ENCODE data around the gene SRGAP1.
"Not testable (repeated sequence)": the region's sequence is repeated elsewhere in the genome, so short reads cannot be mapped to it uniquely, and the experiment has no call there.

Gene SRGAP1

GRCh38 chr12:64116969-64117368 is 272.5 kb downstream of the SRGAP1 start:
- no peaks in the 10 kb centered on the region for H3K4me1 ChIP-seq (ENCODE audit: low read length)
- no peaks in the 10 kb centered on the region for H3K9me2 ChIP-seq (replicated peaks; ENCODE audit: insufficient read depth, low read length)
- DNase-seq: no peak
- no peaks in the 10 kb centered on the region for H3K27me3 ChIP-seq (replicated peaks; ENCODE audit: insufficient read depth, low read length)
- no peaks in the 10 kb centered on the region for H3F3A ChIP-seq (ENCODE audit: insufficient read depth, low read length)
- no peaks in the 10 kb centered on the region for H4K20me1 ChIP-seq (ENCODE audit: insufficient read depth, low read length)
- H2AFZ ChIP-seq (ENCODE audit: low read length): no peak overlapping the region
- no peaks in the 10 kb centered on the region for H3K79me2 ChIP-seq (ENCODE audit: low read length)
- no peaks in the 10 kb centered on the region for H3K36me3 ChIP-seq (replicated peaks; ENCODE audit: insufficient read depth, low read length)
- no peak overlapping the region for H3K4me2 ChIP-seq (ENCODE audit: low read depth, low read length)
- H3K9ac ChIP-seq (ENCODE audit: low read length): no peak overlapping the region
- H3K9me3 ChIP-seq (replicated peaks; ENCODE audit: insufficient read depth, low read length): no peaks in the 10 kb centered on the region
- H3K4me3 ChIP-seq (ENCODE audit: low read length): no peak overlapping the region
- H3K27ac ChIP-seq (ENCODE audit: low read length): no peak overlapping the region
- TF ChIP-seq EZH2 (optimal IDR thresholded peaks at IDR 0.05; ENCODE audit: low read depth, low read length): no peak
- TF ChIP-seq CTCF (IDR thresholded peaks at IDR 0.05; ENCODE audit: low read length): no peak
- TF ChIP-seq EZH2phosphoT487 (IDR thresholded peaks at IDR 0.05; ENCODE audit: low read length): no peak

- no peak for DNase-seq
- H3K4me3 ChIP-seq (ENCODE audit: low read length): no peak overlapping the region
- H3K79me2 ChIP-seq (ENCODE audit: low read length): no peaks in the 10 kb centered on the region
- H3K4me2 ChIP-seq (ENCODE audit: low read depth, low read length): no peak overlapping the region
- TF ChIP-seq EZH2phosphoT487 (IDR thresholded peaks at IDR 0.05; ENCODE audit: low read length): no peak
- TF ChIP-seq CTCF (IDR thresholded peaks at IDR 0.05; ENCODE audit: low read length): no peak
- TF ChIP-seq EZH2 (optimal IDR thresholded peaks at IDR 0.05; ENCODE audit: low read depth, low read length): no peak
- H2AFZ ChIP-seq (ENCODE audit: low read length): no peak overlapping the region
- no peak overlapping the region for H3K9ac ChIP-seq (ENCODE audit: low read length)
- H3K27ac ChIP-seq (ENCODE audit: low read length): no peak overlapping the region
- H3F3A ChIP-seq (ENCODE audit: insufficient read depth, low read length): no peaks in the 10 kb centered on the region
- H3K4me1 ChIP-seq (ENCODE audit: low read length): no peaks in the 10 kb centered on the region
- H3K9me2 ChIP-seq (replicated peaks; ENCODE audit: insufficient read depth, low read length): no peaks in the 10 kb centered on the region
- no peaks in the 10 kb centered on the region for H4K20me1 ChIP-seq (ENCODE audit: insufficient read depth, low read length)
- H3K27me3 ChIP-seq (replicated peaks; ENCODE audit: insufficient read depth, low read length): no peaks in the 10 kb centered on the region
- no peaks in the 10 kb centered on the region for H3K36me3 ChIP-seq (replicated peaks; ENCODE audit: insufficient read depth, low read length)
- no peaks in the 10 kb centered on the region for H3K9me3 ChIP-seq (replicated peaks; ENCODE audit: insufficient read depth, low read length)
These were observed 276.1 kb downstream of the SRGAP1 start for GRCh38 chr12:64120568-64120967.

GRCh38 chr12:64121086-64121485 is 276.6 kb downstream of the SRGAP1 start:
- H4K20me1 ChIP-seq (ENCODE audit: insufficient read depth, low read length); DNase-seq; H3K4me3 ChIP-seq (ENCODE audit: low read length); H3K79me2 ChIP-seq (ENCODE audit: low read length); H2AFZ ChIP-seq (ENCODE audit: low read length); H3K9me3 ChIP-seq (replicated peaks; ENCODE audit: insufficient read depth, low read length); H3K27ac ChIP-seq (ENCODE audit: low read length); H3F3A ChIP-seq (ENCODE audit: insufficient read depth, low read length); H3K9me2 ChIP-seq (replicated peaks; ENCODE audit: insufficient read depth, low read length); H3K36me3 ChIP-seq (replicated peaks; ENCODE audit: insufficient read depth, low read length); H3K27me3 ChIP-seq (replicated peaks; ENCODE audit: insufficient read depth, low read length); H3K4me2 ChIP-seq (ENCODE audit: low read depth, low read length); H3K9ac ChIP-seq (ENCODE audit: low read length); H3K4me1 ChIP-seq (ENCODE audit: low read length): not testable (repeated sequence)

GRCh38 chr12:64122154-64122553 is 277.7 kb downstream of the SRGAP1 start:
- no peaks in the 10 kb centered on the region for H3K9me2 ChIP-seq (replicated peaks; ENCODE audit: insufficient read depth, low read length)
- no peaks in the 10 kb centered on the region for H3K9me3 ChIP-seq (replicated peaks; ENCODE audit: insufficient read depth, low read length)
- H3K27me3 ChIP-seq (replicated peaks; ENCODE audit: insufficient read depth, low read length): no peaks in the 10 kb centered on the region
- no peak overlapping the region for H3K4me2 ChIP-seq (ENCODE audit: low read depth, low read length)
- no peaks in the 10 kb centered on the region for H3K4me1 ChIP-seq (ENCODE audit: low read length)
- no peak for DNase-seq
- H3K36me3 ChIP-seq (replicated peaks; ENCODE audit: insufficient read depth, low read length): no peaks in the 10 kb centered on the region
- TF ChIP-seq EZH2 (optimal IDR thresholded peaks at IDR 0.05; ENCODE audit: low read depth, low read length): no peak
- TF ChIP-seq CTCF (IDR thresholded peaks at IDR 0.05; ENCODE audit: low read length): no peak
- no peak for TF ChIP-seq EZH2phosphoT487 (IDR thresholded peaks at IDR 0.05; ENCODE audit: low read length)
- H3F3A ChIP-seq (ENCODE audit: insufficient read depth, low read length): no peaks in the 10 kb centered on the region
- no peaks in the 10 kb centered on the region for H3K79me2 ChIP-seq (ENCODE audit: low read length)
- no peak overlapping the region for H3K9ac ChIP-seq (ENCODE audit: low read length)
- no peak overlapping the region for H3K4me3 ChIP-seq (ENCODE audit: low read length)
- H3K27ac ChIP-seq (ENCODE audit: low read length): no peak overlapping the region
- no peaks in the 10 kb centered on the region for H4K20me1 ChIP-seq (ENCODE audit: insufficient read depth, low read length)
- H2AFZ ChIP-seq (ENCODE audit: low read length): no peak overlapping the region
